MM.1S (cell line): ENCODE results near the gene TRIM72.

ENCODE experiments used
- DNase-seq: peaks from one replicate; pipeline ENCODE4 v3.0.0-alpha.2; 2015
- H2AFZ ChIP-seq: fragments of 300-600 bp; sonication (generic); 2 replicates; pipeline ENCODE4 v1.6.0; 2016; ENCODE audit warnings: antibody characterized with exemption, low read length
- H3F3A ChIP-seq: fragments of 300-600 bp; sonication (generic); 2 replicates; pipeline ENCODE4 v1.6.1; 2016; ENCODE audit warnings: mild to moderate bottlenecking, antibody characterized with exemption, low read length, moderate library complexity, mixed read lengths; ENCODE audit not compliant: insufficient read depth
- H3K27ac ChIP-seq: fragments of 300-600 bp; sonication (generic); 2 replicates; pipeline ENCODE4 v1.5.1; 2016; ENCODE audit warnings: mild to moderate bottlenecking, low read length
- H3K27me3 ChIP-seq: fragments of 300-600 bp; sonication (generic); replicated peaks from 2 replicates; pipeline ENCODE4 v1.6.0; 2016; ENCODE audit warnings: low read length; ENCODE audit not compliant: insufficient read depth
- H3K36me3 ChIP-seq: fragments of 300-600 bp; sonication (generic); replicated peaks from 2 replicates; pipeline ENCODE4 v1.6.1; 2016; ENCODE audit warnings: mild to moderate bottlenecking, low read length, mixed read lengths; ENCODE audit not compliant: insufficient read depth
- H3K4me1 ChIP-seq: fragments of 300-600 bp; sonication (generic); 2 replicates; pipeline ENCODE4 v1.6.1; 2016; ENCODE audit warnings: low read length, mixed read lengths
- H3K4me2 ChIP-seq: fragments of 300-600 bp; sonication (generic); 2 replicates; pipeline ENCODE4 v1.6.0; 2016; ENCODE audit warnings: low read depth, low read length
- H3K4me3 ChIP-seq: fragments of 300-600 bp; sonication (generic); 2 replicates; pipeline ENCODE4 v1.5.1; 2016; ENCODE audit warnings: low read length, mixed read lengths
- H3K79me2 ChIP-seq: fragments of 300-600 bp; sonication (generic); 2 replicates; pipeline ENCODE4 v1.6.1; 2016; ENCODE audit warnings: mixed run types, low read length, mixed read lengths
- H3K9ac ChIP-seq: fragments of 300-600 bp; sonication (generic); 2 replicates; pipeline ENCODE4 v1.6.1; 2016; ENCODE audit warnings: low read length, mixed read lengths
- H3K9me2 ChIP-seq: fragments of 300-600 bp; sonication (generic); replicated peaks from 2 replicates; pipeline ENCODE4 v1.6.1; 2016; ENCODE audit warnings: mild to moderate bottlenecking, low read length, mixed read lengths; ENCODE audit not compliant: insufficient read depth
- H3K9me3 ChIP-seq: fragments of 300-600 bp; sonication (generic); replicated peaks from 2 replicates; pipeline ENCODE4 v1.6.1; 2016; ENCODE audit warnings: mild to moderate bottlenecking, low read length, mixed read lengths; ENCODE audit not compliant: insufficient read depth
- H4K20me1 ChIP-seq: fragments of 300-600 bp; sonication (generic); 2 replicates; pipeline ENCODE4 v1.6.1; 2016; ENCODE audit warnings: mild to moderate bottlenecking, low read length, moderate library complexity, mixed read lengths; ENCODE audit not compliant: insufficient read depth
- EZH2 ChIP-seq: fragments of 300-600 bp; sonication (generic); optimal IDR thresholded peaks from 2 replicates; pipeline ENCODE3; 2017; ENCODE audit warnings: low read depth, mild to moderate bottlenecking, antibody characterized with exemption, low read length, mixed read lengths
- EZH2phosphoT487 ChIP-seq: fragments of 300-600 bp; sonication (generic); IDR thresholded peaks from 2 replicates; pipeline ENCODE4 v1.6.1; 2018; ENCODE audit warnings: antibody characterized with exemption, low read length
- TF ChIP-seq, protein P1 (sequence below): fragments of 300-600 bp; sonication (generic); IDR thresholded peaks from 2 replicates; pipeline ENCODE4 v1.5.1; 2016; ENCODE audit warnings: antibody characterized with exemption, low read length, mixed read lengths

Gene TRIM72

GRCh38 chr16:31188450-31189411 is 25.2 kb upstream of the TRIM72 start:
- Histone ChIP-seq H3K36me3 (peaks cover 55% of the 10 kb centered on the region), H2AFZ (no peak overlapping the region), H3K27ac (no peak overlapping the region), H3K4me1 (no peaks in the 10 kb centered on the region; the same call in 1 of the 2 replicates), H3K4me2 (no peak overlapping the region), H3K9me3 (no peaks in the 10 kb centered on the region), H3K9ac (no peak overlapping the region), H3K27me3 (no peaks in the 10 kb centered on the region), H3K79me2 (peaks cover 68% of the 10 kb centered on the region), H3F3A (peaks cover 7% of the 10 kb centered on the region; the same call in 1 of the 2 replicates), H4K20me1 (peaks cover 11% of the 10 kb centered on the region), H3K4me3 (no peak overlapping the region), H3K9me2 (no peaks in the 10 kb centered on the region)
- no peak for DNase-seq
- no peak for TF ChIP-seq EZH2
- no peak for TF ChIP-seq EZH2phosphoT487
- TF ChIP-seq, protein P1, sequence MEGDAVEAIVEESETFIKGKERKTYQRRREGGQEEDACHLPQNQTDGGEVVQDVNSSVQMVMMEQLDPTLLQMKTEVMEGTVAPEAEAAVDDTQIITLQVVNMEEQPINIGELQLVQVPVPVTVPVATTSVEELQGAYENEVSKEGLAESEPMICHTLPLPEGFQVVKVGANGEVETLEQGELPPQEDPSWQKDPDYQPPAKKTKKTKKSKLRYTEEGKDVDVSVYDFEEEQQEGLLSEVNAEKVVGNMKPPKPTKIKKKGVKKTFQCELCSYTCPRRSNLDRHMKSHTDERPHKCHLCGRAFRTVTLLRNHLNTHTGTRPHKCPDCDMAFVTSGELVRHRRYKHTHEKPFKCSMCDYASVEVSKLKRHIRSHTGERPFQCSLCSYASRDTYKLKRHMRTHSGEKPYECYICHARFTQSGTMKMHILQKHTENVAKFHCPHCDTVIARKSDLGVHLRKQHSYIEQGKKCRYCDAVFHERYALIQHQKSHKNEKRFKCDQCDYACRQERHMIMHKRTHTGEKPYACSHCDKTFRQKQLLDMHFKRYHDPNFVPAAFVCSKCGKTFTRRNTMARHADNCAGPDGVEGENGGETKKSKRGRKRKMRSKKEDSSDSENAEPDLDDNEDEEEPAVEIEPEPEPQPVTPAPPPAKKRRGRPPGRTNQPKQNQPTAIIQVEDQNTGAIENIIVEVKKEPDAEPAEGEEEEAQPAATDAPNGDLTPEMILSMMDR, result no peak

- Histone ChIP-seq H3K9me2 (no peaks in the 10 kb centered on the region), H3K79me2 (peaks cover 62% of the 10 kb centered on the region), H3K4me3 (no peak overlapping the region), H3K36me3 (peaks cover 55% of the 10 kb centered on the region), H4K20me1 (peaks cover 8% of the 10 kb centered on the region), H3F3A (peaks cover 7% of the 10 kb centered on the region), H2AFZ (no peak overlapping the region), H3K4me2 (no peak overlapping the region), H3K9me3 (no peaks in the 10 kb centered on the region), H3K27ac (no peak overlapping the region), H3K9ac (no peak overlapping the region), H3K4me1 (no peaks in the 10 kb centered on the region; the same call in 1 of the 2 replicates), H3K27me3 (no peaks in the 10 kb centered on the region)
- TF ChIP-seq, protein P1, result no peak
- TF ChIP-seq EZH2 (no peak), EZH2phosphoT487 (no peak)
- no peak for DNase-seq
Observed at GRCh38 chr16:31189412-31189778, 24.5 kb upstream of the TRIM72 start.

DNA sequence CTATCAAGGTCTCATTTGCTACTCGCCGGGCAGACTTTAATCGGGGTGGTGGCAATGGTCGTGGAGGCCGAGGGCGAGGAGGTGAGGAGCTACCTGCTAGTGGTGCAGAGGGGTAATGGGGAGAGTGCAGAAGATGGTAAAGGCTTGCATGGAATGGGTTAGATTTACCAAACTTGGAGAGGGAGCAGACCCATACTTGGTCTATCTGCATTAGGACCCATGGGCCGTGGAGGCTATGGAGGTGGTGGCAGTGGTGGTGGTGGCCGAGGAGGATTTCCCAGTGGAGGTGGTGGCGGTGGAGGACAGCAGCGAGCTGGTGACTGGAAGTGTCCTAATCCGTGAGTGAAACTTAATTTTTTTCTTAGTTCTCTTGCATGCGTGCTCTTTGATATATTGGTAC is 23.9 kb upstream of the TRIM72 start:
- Histone ChIP-seq H3K9ac (no peak overlapping the region), H3F3A (peaks cover 7% of the 10 kb centered on the region), H3K27me3 (no peaks in the 10 kb centered on the region), H3K9me2 (no peaks in the 10 kb centered on the region), H2AFZ (no peak overlapping the region), H3K27ac (no peak overlapping the region), H3K4me1 (no peaks in the 10 kb centered on the region; the same call in 1 of the 2 replicates), H3K79me2 (peaks cover 56% of the 10 kb centered on the region), H3K4me2 (no peak overlapping the region), H3K9me3 (no peaks in the 10 kb centered on the region), H3K4me3 (no peak overlapping the region), H4K20me1 (peaks cover 8% of the 10 kb centered on the region), H3K36me3 (peaks cover 49% of the 10 kb centered on the region)
- TF ChIP-seq, protein P1, result no peak
- TF ChIP-seq EZH2phosphoT487 (no peak), EZH2 (no peak)
- DNase-seq, result no peak
